GM12878 (cell line): ENCODE results near the gene MYBPC2. TPM values are rescaled to one million over a fixed set of nuclear protein-coding genes. Genes with fewer than 3 reads are reported as not detected.
A peak's percentile ranks its signal among the peaks of the same experiment; 100 is the strongest.

ENCODE experiments used
- ATAC-seq: fragments of 200-7000 bp; cut with Tn5 transposase; 3 replicates; pipeline ENCODE4 v1.9.1; 2020; ENCODE audit warnings: mild to moderate bottlenecking, moderate library complexity
- BruUV-seq: library from RNA; stranded (reverse); fragments of 400-500 nt; replicated peaks from 2 replicates; lab custom pipeline; 2021; lab: Mats Ljungman, UMichigan
- CTCF ChIA-PET: fragments of 300-600 bp; sonication (Branson Sonifier 250); formaldehyde crosslinking; extraction: SDS; loops from one replicate; lab custom pipeline; 2021; ENCODE audit warnings: inconsistent platforms; lab: Yijun Ruan, JAX
- POLR2A ChIA-PET: fragments of 350-600 bp; formaldehyde crosslinking; extraction: SDS; loops from one replicate; lab custom pipeline; 2021; ENCODE audit warnings: inconsistent platforms; lab: Charles Lee
- RAD21 ChIA-PET: fragments of 300-600 bp; sonication (Branson Sonifier 250); formaldehyde crosslinking; loops from one replicate; lab custom pipeline; 2023; ENCODE audit warnings: antibody characterized with exemption; ENCODE audit not compliant: unreplicated experiment; lab: Charles Lee
- SMC1A ChIA-PET: fragments of 300-600 bp; sonication (Branson Sonifier 250); formaldehyde crosslinking; loops from one replicate; lab custom pipeline; 2023; ENCODE audit not compliant: unreplicated experiment, uncharacterized antibody; lab: Charles Lee
- DNase-seq: peaks from one replicate; pipeline ENCODE4 v3.0.0-alpha.2; 2011; ENCODE audit warnings: low read depth, low spot score
- FAIRE-seq: peaks from 3 replicates; lab custom pipeline; 2011; peaks lifted over from hg19 to GRCh38; lab: Jason Lieb, UNC
- H2AFZ ChIP-seq: 2 replicates; pipeline ENCODE4 v1.6.0; 2011; ENCODE audit warnings: low read depth, low read length, control low read depth; ENCODE audit not compliant: control insufficient read depth
- H3K27ac ChIP-seq: 2 replicates; pipeline ENCODE4 v1.5.1; 2011; ENCODE audit warnings: control low read depth; ENCODE audit not compliant: control insufficient read depth, insufficient read depth
- H3K27me3 ChIP-seq, 2 experiments: replicated peaks in 1 of 2; 2 replicates each; pipeline versions ENCODE4 v1.6.0 to v1.6.1; 2011; ENCODE audit warnings: low read length in 1 of 2; ENCODE audit not compliant: control insufficient read depth in 2 of 2, insufficient read depth in 2 of 2
- H3K36me3 ChIP-seq, 2 experiments: 2 replicates each; pipeline ENCODE4 v1.5.1; 2011; ENCODE audit warnings: low read length in 1 of 2; ENCODE audit not compliant: control insufficient read depth in 2 of 2, insufficient read depth in 2 of 2
- H3K4me1 ChIP-seq: 2 replicates; pipeline ENCODE4 v1.6.1; 2011; ENCODE audit warnings: mild to moderate bottlenecking, low read length, moderate library complexity, mixed read lengths; ENCODE audit not compliant: control insufficient read depth, insufficient read depth
- H3K4me2 ChIP-seq: 2 replicates; pipeline ENCODE4 v1.6.0; 2011; ENCODE audit warnings: control low read depth; ENCODE audit not compliant: control insufficient read depth, insufficient read depth
- H3K4me3 ChIP-seq: fragments of 200-600 bp; sonication (generic); 2 replicates; pipeline ENCODE4 v1.5.1; 2016
- H3K79me2 ChIP-seq: 2 replicates; pipeline ENCODE4 v1.6.0; 2011; ENCODE audit warnings: low read length; ENCODE audit not compliant: control insufficient read depth, insufficient read depth
- H3K9ac ChIP-seq: 2 replicates; pipeline ENCODE4 v1.8.0; 2011; ENCODE audit warnings: low read length, control low read depth, mixed read lengths; ENCODE audit not compliant: control insufficient read depth, insufficient read depth
- H3K9me3 ChIP-seq: replicated peaks from 3 replicates; pipeline ENCODE4 v1.5.1; 2011; ENCODE audit warnings: mild to moderate bottlenecking, low read length; ENCODE audit not compliant: control insufficient read depth, insufficient read depth
- H4K20me1 ChIP-seq: 2 replicates; pipeline ENCODE4 v1.6.0; 2011; ENCODE audit not compliant: control insufficient read depth, insufficient read depth
- BHLHE40 ChIP-seq, 2 experiments: fragments of 450-650 bp in 1 of 2; IDR thresholded peaks; 2 replicates each; pipeline ENCODE4 v1.6.1; 2011 to 2017; ENCODE audit warnings: low read depth in 2 of 2, borderline replicate concordance in 1 of 2, improper control_type of control experiment in 1 of 2, low read length in 1 of 2, mild to moderate bottlenecking in 1 of 2
- MEF2B ChIP-seq: fragments of 450-650 bp; IDR thresholded peaks from 2 replicates; pipeline ENCODE4 v1.6.1; 2018; ENCODE audit warnings: mild to moderate bottlenecking, moderate library complexity; ENCODE audit not compliant: partially characterized antibody, poor library complexity, severe bottlenecking
- PAX5 ChIP-seq: IDR thresholded peaks from 2 replicates; pipeline ENCODE4 v1.6.1; 2011; ENCODE audit warnings: low read depth, low read length, borderline replicate concordance
- POLR2A ChIP-seq: IDR thresholded peaks from 2 replicates; pipeline ENCODE4 v1.6.1; 2011; ENCODE audit warnings: low read depth, mild to moderate bottlenecking, low read length
- RUNX3 ChIP-seq: IDR thresholded peaks from 2 replicates; pipeline ENCODE4 v1.6.1; 2012; ENCODE audit warnings: low read length, inconsistent platforms
- SRF ChIP-seq, 2 experiments: IDR thresholded peaks; 2 replicates each; pipeline ENCODE4 v1.6.1; 2011; ENCODE audit warnings: low read depth in 2 of 2, low read length in 2 of 2, mild to moderate bottlenecking in 1 of 2, moderate library complexity in 1 of 2
- TARDBP ChIP-seq: IDR thresholded peaks from 2 replicates; pipeline ENCODE4 v1.6.1; 2016; ENCODE audit warnings: borderline replicate concordance
- TCF12 ChIP-seq: IDR thresholded peaks from 2 replicates; pipeline ENCODE4 v1.6.1; 2011; ENCODE audit warnings: low read depth, mild to moderate bottlenecking, low read length
- TCF7 ChIP-seq: IDR thresholded peaks from 2 replicates; pipeline ENCODE4 v1.6.1; 2014; ENCODE audit warnings: antibody characterized with exemption, borderline replicate concordance
- ZNF217 ChIP-seq: fragments of 450-650 bp; IDR thresholded peaks from 2 replicates; pipeline ENCODE4 v1.6.1; 2017; ENCODE audit warnings: antibody characterized with exemption, mild to moderate bottlenecking
- ZNF384 ChIP-seq: IDR thresholded peaks from 2 replicates; pipeline ENCODE4 v1.6.1; 2012; ENCODE audit warnings: low read depth, mild to moderate bottlenecking, low read length, improper control_type of control experiment, borderline replicate concordance
- WGBS: methylation state at CpG from one replicate; pipeline ENCODE4 v1.1.6; 2016; ENCODE audit warnings: low lambda C conversion rate; ENCODE audit not compliant: insufficient replicate concordance, insufficient coverage; ENCODE audit errors: missing lambda C conversion rate; 5-methylcytosine and 5-hydroxymethylcytosine counted together
- in situ Hi-C: fragments of 300-500 bp; cut with MboI; formaldehyde crosslinking; loops from 9 replicates; pipeline ENCODE4 v1.14.3; 2018; ENCODE audit warnings: mixed read lengths
- intact Hi-C: fragments of 100-400 bp; cut with micrococcal nuclease; formaldehyde crosslinking; loops from one replicate; pipeline ENCODE4 v1.14.2; 2022; ENCODE audit not compliant: unreplicated experiment
- polyA plus RNA-seq, 11 experiments: library from polyadenylated mRNA; depleted of rRNA in 4 of 11; unstranded in 6 of 11; stranded (reverse) in 5 of 11; fragments of >200 nt; fragmentation: Nextera tagmentation in 4 of 11; fragmentation: Illumina TruSeq in 1 of 11; extraction: Ambion mirVana in 4 of 11; extraction: Trizol in 1 of 11; gene quantifications; 1 replicate in 1 of 11; 2 replicates in 10 of 11; pipeline versions ENCODE4 v1.2.1 to v1.2.3, GENCODE V29; 2011 to 2016; ENCODE audit warnings: inconsistent platforms in 2 of 11, missing spikeins in 2 of 11, low read depth in 1 of 11
- total RNA-seq, 4 experiments: library from RNA; depleted of rRNA in 3 of 4; stranded (reverse); fragments of >200 nt in 3 of 4; fragmentation: Illumina TruSeq in 1 of 4; extraction: Trizol in 1 of 4; gene quantifications; 2 replicates each; pipeline versions ENCODE4 v1.2.1 to v1.2.3, GENCODE V29; 2013 to 2021
- TF ChIP-seq, protein P1 (sequence below): IDR thresholded peaks from 2 replicates; pipeline ENCODE4 v1.6.1; 2012; ENCODE audit warnings: mild to moderate bottlenecking, low read depth, low read length

The MYBPC2 gene
- total and polyA plus RNA-seq, 10 of the 15 experiments (the other 5 are each of a cell fraction or from before 2014, with no cell fraction given) = 0.09 to 2.6 (median 0.61) TPM

GRCh38 chr19:50498219-50499056 lies 65.7 kb downstream of the MYBPC2 start (continued):
- TF ChIP-seq, protein P1, sequence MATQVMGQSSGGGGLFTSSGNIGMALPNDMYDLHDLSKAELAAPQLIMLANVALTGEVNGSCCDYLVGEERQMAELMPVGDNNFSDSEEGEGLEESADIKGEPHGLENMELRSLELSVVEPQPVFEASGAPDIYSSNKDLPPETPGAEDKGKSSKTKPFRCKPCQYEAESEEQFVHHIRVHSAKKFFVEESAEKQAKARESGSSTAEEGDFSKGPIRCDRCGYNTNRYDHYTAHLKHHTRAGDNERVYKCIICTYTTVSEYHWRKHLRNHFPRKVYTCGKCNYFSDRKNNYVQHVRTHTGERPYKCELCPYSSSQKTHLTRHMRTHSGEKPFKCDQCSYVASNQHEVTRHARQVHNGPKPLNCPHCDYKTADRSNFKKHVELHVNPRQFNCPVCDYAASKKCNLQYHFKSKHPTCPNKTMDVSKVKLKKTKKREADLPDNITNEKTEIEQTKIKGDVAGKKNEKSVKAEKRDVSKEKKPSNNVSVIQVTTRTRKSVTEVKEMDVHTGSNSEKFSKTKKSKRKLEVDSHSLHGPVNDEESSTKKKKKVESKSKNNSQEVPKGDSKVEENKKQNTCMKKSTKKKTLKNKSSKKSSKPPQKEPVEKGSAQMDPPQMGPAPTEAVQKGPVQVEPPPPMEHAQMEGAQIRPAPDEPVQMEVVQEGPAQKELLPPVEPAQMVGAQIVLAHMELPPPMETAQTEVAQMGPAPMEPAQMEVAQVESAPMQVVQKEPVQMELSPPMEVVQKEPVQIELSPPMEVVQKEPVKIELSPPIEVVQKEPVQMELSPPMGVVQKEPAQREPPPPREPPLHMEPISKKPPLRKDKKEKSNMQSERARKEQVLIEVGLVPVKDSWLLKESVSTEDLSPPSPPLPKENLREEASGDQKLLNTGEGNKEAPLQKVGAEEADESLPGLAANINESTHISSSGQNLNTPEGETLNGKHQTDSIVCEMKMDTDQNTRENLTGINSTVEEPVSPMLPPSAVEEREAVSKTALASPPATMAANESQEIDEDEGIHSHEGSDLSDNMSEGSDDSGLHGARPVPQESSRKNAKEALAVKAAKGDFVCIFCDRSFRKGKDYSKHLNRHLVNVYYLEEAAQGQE = no peak
- no peak for TF ChIP-seq TCF7
- TF ChIP-seq ZNF217 = no peak
- TF ChIP-seq POLR2A = no peak
- no peak for TF ChIP-seq PAX5
- TF ChIP-seq TARDBP = no peak
- TF ChIP-seq, all 136 proteins: peak for 0

DNA sequence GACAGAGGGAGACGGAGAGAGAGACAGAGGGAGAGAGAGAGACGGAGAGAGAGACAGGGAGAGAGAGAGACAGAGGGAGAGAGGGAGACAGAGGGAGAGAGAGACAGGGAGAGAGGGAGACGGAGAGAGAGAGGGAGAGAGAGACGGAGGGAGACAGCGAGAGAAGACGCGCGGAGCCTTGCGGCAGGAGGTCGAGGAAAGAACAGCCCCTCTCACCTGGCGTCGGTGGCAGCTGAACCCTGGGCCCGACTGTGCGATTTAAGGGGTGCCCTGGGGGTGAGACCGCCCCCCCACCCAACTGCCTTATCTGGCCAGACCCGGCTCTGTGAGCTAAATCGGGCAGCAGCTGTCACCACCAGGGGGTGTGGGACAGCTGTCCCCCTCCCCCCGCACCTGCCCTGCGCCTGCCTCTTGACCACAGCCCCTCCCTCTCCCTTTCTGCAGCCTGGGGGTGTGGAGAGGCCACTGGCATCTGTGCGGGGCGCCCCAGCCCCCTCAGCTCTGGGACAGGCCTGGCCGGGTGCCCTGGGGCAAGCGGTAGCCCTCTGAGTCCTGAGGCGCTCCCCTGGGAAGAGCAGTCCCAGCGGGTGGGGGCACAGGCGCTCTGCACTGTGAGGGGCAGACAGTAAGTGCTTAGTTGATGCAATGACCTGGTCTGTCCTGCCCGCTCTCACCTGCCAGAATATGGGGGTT lies 67.5 kb downstream of the MYBPC2 start:
- in situ Hi-C loops = no loop called here

More for the DNA sequence above, 67.5 kb downstream of the MYBPC2 start:
- CTCF ChIA-PET = no interaction called here
- Histone ChIP-seq H3K27ac (no peak overlapping the region), H4K20me1 (no peaks in the 10 kb centered on the region), H2AFZ (no peak overlapping the region), H3K4me2 (no peak overlapping the region), H3K27me3 (no peaks in the 10 kb centered on the region), H3K4me1 (no peaks in the 10 kb centered on the region), H3K36me3 (no peaks in the 10 kb centered on the region), H3K79me2 (no peaks in the 10 kb centered on the region)
- RAD21 ChIA-PET = no interaction called here
- ATAC-seq (peak; percentile 81), FAIRE-seq (no peak), DNase-seq (no peak)
- BruUV-seq = no TSS peak
- 49% methylated on average over 20 of the region's 27 CpGs for WGBS
- intact Hi-C loops = no loop called here
- TF ChIP-seq ZNF384 (no peak), RUNX3 (no peak), MEF2B (peak; percentile 74), SRF (IDR thresholded peaks at IDR 0.05; ENCODE audit: low read depth in 2 of 2, low read length in 2 of 2) (peak in 1 of 2 experiments; percentile 60; a peak in 1 of 4 replicates), BHLHE40 (IDR thresholded peaks at IDR 0.05; ENCODE audit: borderline replicate concordance in 1 of 2, low read depth in 2 of 2, low read length in 1 of 2) (0 out of 4 replicates have a peak, but pooled peaks of 1 of the 2 experiments have one; percentile 21), TCF12 (peak; percentile 70; the same call in 1 of the 2 replicates)
- TF ChIP-seq, all 136 proteins: peak for 4
- ChIA-PET POLR2A (no interaction called here), SMC1A (no interaction called here)
- Histone ChIP-seq H3K4me3 (no peak overlapping the region), H3K9ac (no peak overlapping the region), H3K9me3 (no peaks in the 10 kb centered on the region)
